ENCODE results near the gene SERPINE3. TPM values are rescaled to one million over a fixed set of nuclear protein-coding genes. Genes with fewer than 3 reads are reported as not detected.

The SERPINE3 gene
- polyA plus RNA-seq, 1 donor from 2014 or later: not detected

- no peaks in the 10 kb centered on the region for H3K9me3 ChIP-seq (ENCODE audit: low read length)
- TF ChIP-seq POLR2AphosphoS5 (IDR thresholded peaks at IDR 0.05): no peak
- TF ChIP-seq RAD21 (conservative IDR thresholded peaks at IDR 0.05): no peak
- no peak for TF ChIP-seq MXI1 (conservative IDR thresholded peaks at IDR 0.05; ENCODE audit: poor library complexity, severe bottlenecking)
- TF ChIP-seq TAF1 (IDR thresholded peaks at IDR 0.05; ENCODE audit: low read depth): no peak
These were observed 7.6 kb downstream of the SERPINE3 start for GRCh38 chr13:51347099-51347498.

GRCh38 chr13:51348069-51348967, 8.8 kb downstream of the SERPINE3 start:
- Histone ChIP-seq H3K4me2 (ENCODE audit: low read length) (no peak overlapping the region), H3K27me3 (ENCODE audit: insufficient read depth, low read depth, low read length) (no peaks in the 10 kb centered on the region), H2AFZ (ENCODE audit: low read depth, low read length) (no peak overlapping the region), H3K9me3 (ENCODE audit: low read length) (no peaks in the 10 kb centered on the region), H3K79me2 (replicated peaks; ENCODE audit: insufficient read depth, low read length) (no peaks in the 10 kb centered on the region), H3K36me3 (ENCODE audit: insufficient read depth, low read length) (no peaks in the 10 kb centered on the region), H3K4me3 (ENCODE audit: low read length) (no peak overlapping the region), H3K9me2 (ENCODE audit: insufficient read depth, low read length) (no peaks in the 10 kb centered on the region), H4K20me1 (ENCODE audit: insufficient read depth) (no peaks in the 10 kb centered on the region), H3K9ac (ENCODE audit: low read length) (no peak overlapping the region), H3F3A (ENCODE audit: insufficient read depth, low read length, poor library complexity, severe bottlenecking) (no peaks in the 10 kb centered on the region), H3K27ac (ENCODE audit: low read length) (no peak overlapping the region)
- TF ChIP-seq MXI1 (conservative IDR thresholded peaks at IDR 0.05; ENCODE audit: poor library complexity, severe bottlenecking): no peak
- TF ChIP-seq POLR2AphosphoS5 (IDR thresholded peaks at IDR 0.05): no peak
- TF ChIP-seq TAF1 (IDR thresholded peaks at IDR 0.05; ENCODE audit: low read depth): no peak
- no peak for TF ChIP-seq EP300 (conservative IDR thresholded peaks at IDR 0.05; ENCODE audit: poor library complexity, severe bottlenecking)
- TF ChIP-seq REST (IDR thresholded peaks at IDR 0.05; ENCODE audit: borderline replicate concordance): no peak
- no peak for TF ChIP-seq SMC3 (conservative IDR thresholded peaks at IDR 0.05; ENCODE audit: poor library complexity)
- no peak for TF ChIP-seq CTCF (IDR thresholded peaks at IDR 0.05; ENCODE audit: poor library complexity, severe bottlenecking)
- TF ChIP-seq RAD21 (conservative IDR thresholded peaks at IDR 0.05): no peak
- no peak for TF ChIP-seq EZH2 (IDR thresholded peaks at IDR 0.05; ENCODE audit: borderline replicate concordance, insufficient read depth, low read length, poor library complexity, severe bottlenecking)

More at GRCh38 chr13:51347099-51347498, 7.6 kb downstream of the SERPINE3 start:
- no peak overlapping the region for H3K4me3 ChIP-seq (ENCODE audit: low read length)
- no peak overlapping the region for H2AFZ ChIP-seq (ENCODE audit: low read depth, low read length)
- no peak overlapping the region for H3K9ac ChIP-seq (ENCODE audit: low read length)
- H3K27me3 ChIP-seq (ENCODE audit: insufficient read depth, low read depth, low read length): no peaks in the 10 kb centered on the region
- no peaks in the 10 kb centered on the region for H3K36me3 ChIP-seq (ENCODE audit: insufficient read depth, low read length)
- no peak overlapping the region for H3K27ac ChIP-seq (ENCODE audit: low read length)
- no peaks in the 10 kb centered on the region for H3K9me2 ChIP-seq (ENCODE audit: insufficient read depth, low read length)
- no peaks in the 10 kb centered on the region for H3F3A ChIP-seq (ENCODE audit: insufficient read depth, low read length, poor library complexity, severe bottlenecking)
- H3K4me2 ChIP-seq (ENCODE audit: low read length): no peak overlapping the region
- H4K20me1 ChIP-seq (ENCODE audit: insufficient read depth): no peaks in the 10 kb centered on the region
- no peaks in the 10 kb centered on the region for H3K79me2 ChIP-seq (replicated peaks; ENCODE audit: insufficient read depth, low read length)
